Measurements from ENCODE around the gene SRPRB.
"Not testable (repeated sequence)": the region's sequence is repeated elsewhere in the genome, so short reads cannot be mapped to it uniquely, and the experiment has no call there.

The SRPRB gene

GRCh38 chr3:133779626-133780203 is 25.9 kb upstream of the SRPRB start:
- no peak for DNase-seq (ENCODE audit: low spot score)

GRCh38 chr3:133780756-133781155 is 24.9 kb upstream of the SRPRB start:
- DNase-seq (ENCODE audit: low spot score) = not testable (repeated sequence)

DNA sequence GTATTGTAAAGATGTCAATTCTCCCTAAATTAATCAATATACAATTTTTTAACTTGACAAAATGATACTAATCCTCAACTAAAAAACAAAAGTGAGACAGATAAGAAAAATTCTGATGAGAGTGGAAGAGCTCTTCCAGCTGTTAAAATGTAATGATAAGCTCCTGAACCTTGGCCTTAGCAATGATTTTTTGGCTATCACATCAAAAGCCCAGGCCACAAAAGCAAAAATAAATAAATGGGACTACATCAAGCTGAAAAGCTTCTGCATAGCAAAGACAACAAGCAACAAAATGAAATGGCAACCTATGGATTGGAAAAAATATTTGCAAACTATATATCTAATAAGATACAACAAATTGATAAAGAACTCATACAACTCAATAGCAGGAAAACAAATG is 24.0 kb upstream of the SRPRB start:
- DNase-seq (ENCODE audit: low spot score) = no peak

GRCh38 chr3:133782454-133782853 is 23.2 kb upstream of the SRPRB start:
- DNase-seq (ENCODE audit: low spot score) = no peak

GRCh38 chr3:133783762-133784161 is 21.9 kb upstream of the SRPRB start:
- no peak for DNase-seq (ENCODE audit: low spot score)

- DNase-seq (ENCODE audit: low spot score) = no peak
Measured at GRCh38 chr3:133788024-133788423, 17.6 kb upstream of the SRPRB start.

- DNase-seq (ENCODE audit: low spot score) = no peak
Measured at GRCh38 chr3:133792171-133792763, 13.3 kb upstream of the SRPRB start.

DNA sequence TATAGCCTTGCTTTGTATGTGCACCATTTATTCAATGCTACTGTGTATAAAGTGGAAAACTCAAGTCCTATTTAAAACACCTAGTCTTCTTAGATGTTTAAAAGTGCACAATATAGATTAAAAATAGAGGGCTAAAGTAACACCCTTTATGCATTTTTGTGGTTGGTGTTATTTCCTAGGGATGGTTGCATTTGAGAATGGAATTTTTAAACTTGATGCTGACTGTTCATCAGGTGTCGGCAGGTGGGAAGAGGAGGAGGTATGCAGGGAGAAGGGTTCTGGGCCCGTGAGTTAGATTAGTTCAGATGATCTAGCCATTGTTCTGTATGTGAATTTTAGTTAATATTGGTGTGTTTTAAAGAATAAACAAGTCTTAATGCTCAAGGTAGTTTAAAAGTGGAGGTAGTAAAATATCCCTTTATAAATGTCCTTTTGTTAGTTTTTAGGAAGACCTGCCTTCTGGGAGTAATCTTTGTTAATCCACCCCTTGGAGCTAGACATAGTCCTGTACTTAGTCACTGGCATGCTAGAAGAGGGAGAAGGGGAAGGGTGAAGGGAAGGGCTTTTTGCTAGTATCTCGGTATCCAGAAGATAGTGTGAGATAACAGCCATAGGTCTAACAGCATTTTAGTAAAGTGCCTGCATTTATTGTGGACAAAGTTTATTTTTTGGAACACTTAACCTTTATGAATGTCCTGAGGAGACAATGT is 8.1 kb upstream of the SRPRB start:
- peak; percentile 27 for DNase-seq (ENCODE audit: low spot score)

DNA sequence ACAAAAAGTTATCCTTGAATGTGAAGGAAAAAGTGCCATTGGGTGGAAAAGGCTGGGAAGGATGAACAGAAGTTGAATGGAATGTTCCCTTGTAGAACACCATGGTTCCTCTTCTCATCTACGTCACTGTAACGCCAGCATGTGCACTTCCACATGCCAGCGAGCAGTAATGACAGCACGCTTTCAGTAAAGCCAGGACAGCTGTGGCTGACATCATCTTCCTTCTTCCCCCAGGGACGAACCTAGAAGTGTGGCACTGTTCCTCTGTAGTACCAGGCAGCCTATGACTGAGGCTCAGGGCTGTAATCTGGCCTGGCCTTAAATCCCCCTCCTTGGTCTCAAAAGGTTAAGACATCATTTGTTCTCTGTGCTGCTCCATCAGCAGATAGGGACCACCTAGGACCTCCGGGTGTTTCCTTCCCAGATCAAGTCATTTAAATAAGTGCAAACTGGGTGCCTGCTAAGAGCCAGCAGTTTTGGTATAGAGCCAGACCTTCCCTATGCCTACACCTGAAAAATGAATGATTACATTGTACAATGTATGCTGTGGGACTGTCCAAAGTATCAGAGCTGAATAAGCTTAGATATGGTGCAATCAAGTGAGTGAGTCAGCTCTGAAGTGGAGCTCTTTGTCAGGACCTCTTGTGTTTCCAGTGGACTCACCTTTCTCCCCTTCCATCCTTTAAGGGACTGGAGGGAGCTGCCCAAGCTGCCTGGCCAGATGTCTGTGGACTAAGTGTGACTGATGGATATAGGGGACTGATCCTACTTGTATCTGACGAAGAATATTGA is 5.6 kb upstream of the SRPRB start:
- DNase-seq (ENCODE audit: low spot score) = peak; percentile 9

GRCh38 chr3:133803469-133803868 is 2.1 kb upstream of the SRPRB start:
- DNase-seq (ENCODE audit: low spot score) = no peak

DNA sequence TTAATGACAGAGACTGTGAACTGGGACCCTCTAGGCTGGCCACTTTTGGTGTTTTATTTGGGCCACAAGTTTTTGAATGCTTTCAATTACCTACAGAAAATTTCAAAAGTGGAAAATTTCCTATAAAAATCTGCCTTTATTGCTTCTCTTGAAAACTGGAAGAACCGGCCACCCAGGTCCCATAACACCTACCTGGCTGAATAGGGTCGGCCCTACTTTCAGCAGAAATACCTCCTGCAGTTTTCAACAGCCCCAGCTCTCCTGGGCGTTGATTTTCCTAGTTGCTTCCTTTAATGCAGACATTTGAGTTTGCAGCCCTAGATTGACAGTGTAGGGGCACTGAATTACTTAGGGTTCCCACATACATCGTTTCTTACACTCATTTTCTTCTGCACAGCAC is 719 bp upstream of the SRPRB start:
- no peak for DNase-seq (ENCODE audit: low spot score)

DNA sequence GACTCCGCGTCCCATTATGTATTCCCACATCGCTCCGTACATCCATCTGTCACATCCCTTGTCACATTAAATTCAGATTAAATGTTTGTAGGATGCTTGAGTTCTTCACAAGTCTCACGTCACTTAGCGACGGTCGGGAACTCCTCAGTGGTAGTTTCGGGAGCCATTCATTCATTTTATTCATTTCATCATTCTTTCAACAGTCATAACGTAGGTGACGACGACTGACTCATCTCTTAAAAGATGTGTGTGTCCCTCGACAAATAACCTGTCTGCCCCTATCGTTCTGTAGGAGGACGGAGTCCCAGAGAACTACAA is 272 bp upstream of the SRPRB start:
- DNase-seq (ENCODE audit: low spot score) = no peak

DNA sequence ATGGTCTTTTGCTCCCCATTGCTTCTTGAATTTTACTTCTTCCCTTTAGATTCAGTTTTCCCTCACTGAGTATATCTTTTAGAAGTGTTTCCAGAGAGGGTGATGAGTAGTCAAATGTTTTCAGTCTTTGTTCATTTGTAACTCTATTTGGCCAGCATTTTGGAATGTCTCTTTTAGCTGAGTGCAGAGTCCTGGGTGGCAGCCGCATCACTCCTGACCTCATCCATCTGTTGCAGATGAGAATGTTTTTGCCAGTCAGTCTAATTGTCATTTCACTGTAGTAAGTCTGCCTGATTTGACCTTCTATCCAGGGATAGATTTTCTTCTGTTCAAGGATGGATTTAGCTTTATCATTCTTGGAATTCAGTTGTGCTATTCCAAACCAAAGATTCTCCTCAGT is 7.3 kb downstream of the SRPRB start:
- no peak for DNase-seq (ENCODE audit: low spot score)

DNA sequence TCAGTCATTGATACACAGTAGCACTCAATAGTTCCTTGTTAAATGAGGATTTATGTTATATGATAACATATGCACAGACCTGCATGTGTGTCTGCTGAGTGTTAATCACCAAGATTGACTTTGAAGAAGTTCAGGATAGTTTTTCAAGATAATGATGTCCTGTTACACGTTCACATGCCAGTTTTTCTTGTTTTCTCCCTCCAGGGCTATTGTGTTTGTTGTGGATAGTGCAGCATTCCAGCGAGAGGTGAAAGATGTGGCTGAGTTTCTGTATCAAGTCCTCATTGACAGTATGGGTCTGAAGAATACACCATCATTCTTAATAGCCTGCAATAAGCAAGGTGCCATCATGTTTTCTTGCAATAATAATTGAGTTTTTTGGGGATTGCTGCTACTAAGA is 9.8 kb downstream of the SRPRB start:
- no peak for DNase-seq (ENCODE audit: low spot score)

DNA sequence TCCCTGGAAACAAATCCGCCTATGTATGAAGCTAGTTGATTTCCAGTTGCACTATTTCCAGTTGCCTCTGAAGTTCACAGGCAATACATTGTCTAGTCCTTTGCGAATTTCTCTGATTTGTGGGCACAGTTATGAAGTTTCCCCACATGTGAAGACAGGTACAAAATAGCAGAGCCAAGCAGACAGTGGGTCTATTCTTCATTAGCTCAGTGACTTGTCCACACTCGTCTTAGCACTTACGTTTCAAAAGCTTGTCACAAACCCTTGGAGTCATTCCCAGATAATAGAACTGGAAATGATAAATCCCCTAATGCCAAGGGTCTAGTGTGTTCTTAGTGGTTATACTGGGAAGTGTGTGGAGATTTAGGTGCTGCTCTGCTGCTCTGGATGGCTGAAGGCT is 14.5 kb downstream of the SRPRB start:
- no peak for DNase-seq (ENCODE audit: low spot score)

DNA sequence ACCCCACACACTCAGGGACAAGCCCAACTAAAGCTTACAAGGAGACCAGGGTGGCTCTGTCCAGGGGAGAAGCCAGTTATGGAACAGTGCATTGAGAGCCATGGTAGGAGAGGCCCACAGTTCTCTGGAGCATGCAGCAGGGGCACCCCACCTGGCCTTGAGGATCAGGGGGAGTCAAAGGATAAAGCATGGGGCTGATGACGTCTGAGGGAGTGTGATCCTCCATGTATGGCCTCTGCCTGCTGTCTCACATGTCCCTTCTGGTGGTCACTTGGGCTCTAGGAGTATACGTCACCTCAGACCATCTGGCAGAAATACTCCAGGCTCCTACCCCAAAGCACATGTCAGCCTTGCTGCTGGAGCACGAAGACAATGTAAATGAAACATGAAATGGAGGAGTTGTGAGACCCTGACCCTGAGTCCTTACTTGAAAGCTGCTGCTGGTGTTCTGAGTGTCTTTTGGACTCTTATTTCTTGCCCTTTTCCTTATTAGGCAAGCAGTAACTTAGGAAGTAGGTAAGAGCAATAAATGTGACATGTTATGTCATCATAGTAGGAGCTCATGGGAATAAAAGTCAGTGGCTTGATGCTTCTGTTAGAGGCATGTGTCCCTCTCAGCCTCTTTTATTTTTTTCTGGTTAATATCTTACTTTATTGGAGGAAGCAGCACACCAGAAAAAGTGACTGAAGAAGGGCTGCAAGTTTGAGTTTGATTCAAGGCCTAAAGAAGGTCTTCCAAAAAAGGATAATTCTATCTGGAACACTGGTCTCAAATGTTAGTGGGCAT is 15.5 kb downstream of the SRPRB start:
- DNase-seq (ENCODE audit: low spot score) = no peak

- DNase-seq (ENCODE audit: low spot score) = peak; percentile 53
Measured at GRCh38 chr3:133821767-133822638, 16.4 kb downstream of the SRPRB start.

- no peak for DNase-seq (ENCODE audit: low spot score)
Measured at GRCh38 chr3:133824961-133825485, 19.4 kb downstream of the SRPRB start.

GRCh38 chr3:133825969-133826727 is 20.5 kb downstream of the SRPRB start:
- no peak for DNase-seq (ENCODE audit: low spot score)

GRCh38 chr3:133827136-133827535 is 21.5 kb downstream of the SRPRB start:
- no peak for DNase-seq (ENCODE audit: low spot score)
